ENCODE measurements around the gene TMEM134.

Gene TMEM134

GRCh38 chr11:67450796-67451657, 18.0 kb downstream of the TMEM134 start:
- H3K4me1 ChIP-seq: no peaks in the 10 kb centered on the region
- no peaks in the 10 kb centered on the region for H3K36me3 ChIP-seq
- no peak overlapping the region for H3K4me3 ChIP-seq (ENCODE audit: low read depth, low read length)

GRCh38 chr11:67449116-67449844, 19.8 kb downstream of the TMEM134 start:
- DNase-seq: no peak
- Histone ChIP-seq H3K4me1 (no peaks in the 10 kb centered on the region), H3K36me3 (no peaks in the 10 kb centered on the region), H3K4me3 (ENCODE audit: low read depth, low read length) (no peak overlapping the region), H3K9me3 (no peaks in the 10 kb centered on the region), H3K27me3 (no peaks in the 10 kb centered on the region)
- TF ChIP-seq CTCF (IDR thresholded peaks at IDR 0.05; ENCODE audit: low read depth, low read length): no peak

More at GRCh38 chr11:67450796-67451657, 18.0 kb downstream of the TMEM134 start:
- Histone ChIP-seq H3K27me3 (no peaks in the 10 kb centered on the region), H3K9me3 (no peaks in the 10 kb centered on the region)
- no peak for DNase-seq
- no peak for TF ChIP-seq CTCF (IDR thresholded peaks at IDR 0.05; ENCODE audit: low read depth, low read length)

- Histone ChIP-seq H3K9me3 (no peaks in the 10 kb centered on the region), H3K36me3 (no peaks in the 10 kb centered on the region), H3K4me3 (ENCODE audit: low read depth, low read length) (no peak overlapping the region), H3K4me1 (no peaks in the 10 kb centered on the region), H3K27me3 (no peaks in the 10 kb centered on the region)
- no peak for TF ChIP-seq CTCF (IDR thresholded peaks at IDR 0.05; ENCODE audit: low read depth, low read length)
- DNase-seq: no peak
Observed at GRCh38 chr11:67448220-67448609, 20.8 kb downstream of the TMEM134 start.

GRCh38 chr11:67445515-67445914, 23.5 kb downstream of the TMEM134 start:
- Histone ChIP-seq H3K4me3 (ENCODE audit: low read depth, low read length) (no peak overlapping the region), H3K27me3 (no peaks in the 10 kb centered on the region), H3K9me3 (no peaks in the 10 kb centered on the region), H3K4me1 (no peaks in the 10 kb centered on the region), H3K36me3 (0 out of 2 replicates have a peak, but pooled peaks cover 3% of the 10 kb centered on the region)
- no peak for TF ChIP-seq CTCF (IDR thresholded peaks at IDR 0.05; ENCODE audit: low read depth, low read length)
- DNase-seq: no peak

GRCh38 chr11:67442504-67443404, 26.3 kb downstream of the TMEM134 start:
- no peaks in the 10 kb centered on the region for H3K4me1 ChIP-seq
- peak overlapping the region; percentile 76 for H3K4me3 ChIP-seq (ENCODE audit: low read depth, low read length)
- no peaks in the 10 kb centered on the region for H3K27me3 ChIP-seq
- no peak for DNase-seq
- H3K9me3 ChIP-seq: no peaks in the 10 kb centered on the region
- TF ChIP-seq CTCF (IDR thresholded peaks at IDR 0.05; ENCODE audit: low read depth, low read length): no peak
- H3K36me3 ChIP-seq: 0 out of 2 replicates have a peak, but pooled peaks cover 3% of the 10 kb centered on the region

Measured in BE2C (cell line).